ENCODE results near the gene KRT86. TPM values are rescaled to one million over a fixed set of nuclear protein-coding genes. Genes with fewer than 3 reads are reported as not detected.

The KRT86 gene
- total and polyA plus RNA-seq, 2 donors (not counting 1 experiment from before 2014, with no cell fraction given), result 0.02 to 0.17 TPM

DNA sequence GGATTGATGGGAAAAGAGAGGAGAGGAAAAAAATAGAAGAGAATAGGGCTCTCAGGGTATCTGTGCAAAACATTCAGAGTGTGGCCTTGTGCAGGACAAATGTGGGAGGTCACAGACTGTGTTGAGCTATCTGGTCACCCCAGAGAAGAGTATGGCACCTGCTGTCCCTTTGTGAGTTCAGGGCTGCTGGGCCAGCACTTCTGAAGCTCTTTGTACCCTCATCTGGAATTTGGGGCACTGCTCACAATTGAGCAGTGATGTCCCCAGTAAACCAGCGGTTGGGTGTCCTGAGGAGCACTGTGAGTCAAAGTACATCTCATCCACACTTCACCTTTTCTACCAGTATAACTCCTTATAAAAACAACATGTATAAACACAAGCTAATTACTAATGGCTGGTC lies 19.5 kb downstream of the KRT86 start:
- H3K79me2 ChIP-seq (ENCODE audit: control insufficient read depth, insufficient read depth, low read length), result no peaks in the 10 kb centered on the region
- TF ChIP-seq EZH2 (IDR thresholded peaks at IDR 0.05; ENCODE audit: low read length, missing control alignments) (no peak), CTCF (conservative IDR thresholded peaks at IDR 0.05 in 1 of 2, IDR thresholded peaks at IDR 0.05 in 1 of 2; ENCODE audit: low read depth in 1 of 2, low read length in 2 of 2) (no peak)
- no peak overlapping the region for H3K9ac ChIP-seq (ENCODE audit: insufficient read depth, low read length)
- H3K36me3 ChIP-seq (ENCODE audit: control insufficient read depth, insufficient read depth, low read length), result no peaks in the 10 kb centered on the region
- H3K4me1 ChIP-seq (ENCODE audit: control insufficient read depth, extremely low read depth, insufficient read depth, low read length), result no peaks in the 10 kb centered on the region
- H3K4me2 ChIP-seq (ENCODE audit: extremely low read depth, insufficient read depth, low read length), result no peak overlapping the region
- no peak for DNase-seq (ENCODE audit: low read depth in 2 of 2)
- H3K27me3 ChIP-seq (ENCODE audit: control insufficient read depth, insufficient read depth, low read length), result peaks cover 4% of the 10 kb centered on the region
- no peak overlapping the region for H2AFZ ChIP-seq (ENCODE audit: low read length)
- H3K9me3 ChIP-seq (ENCODE audit: control insufficient read depth, insufficient read depth, low read depth, low read length), result no peaks in the 10 kb centered on the region
- H4K20me1 ChIP-seq (ENCODE audit: control insufficient read depth, extremely low read depth, insufficient read depth, low read length), result no peaks in the 10 kb centered on the region
- H3K4me3 ChIP-seq (replicated peaks in 1 of 4; ENCODE audit: control extremely low read depth in 1 of 4, insufficient read depth in 1 of 4, low read depth in 3 of 4, low read length in 4 of 4), result no peak overlapping the region
- H3K27ac ChIP-seq (ENCODE audit: insufficient read depth, low read length), result no peak overlapping the region

DNA sequence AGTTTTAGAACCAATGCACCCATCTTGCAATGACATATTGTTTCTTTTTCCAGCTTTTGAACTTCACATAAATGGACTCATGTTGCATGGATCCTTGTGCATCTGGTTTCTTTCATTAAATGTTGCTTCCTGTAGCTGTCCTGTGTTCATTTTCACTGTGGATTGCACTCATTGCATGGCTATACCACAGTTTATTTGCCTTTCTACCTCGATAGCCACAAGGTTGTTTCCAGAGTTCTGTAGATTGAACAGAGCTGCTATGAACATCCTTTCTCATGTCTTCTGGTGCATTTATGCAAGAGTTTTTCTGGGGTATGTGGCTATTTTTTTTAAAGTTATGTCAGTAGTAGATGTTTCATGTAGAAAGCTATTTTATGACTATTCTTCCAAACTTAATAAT lies 20.4 kb downstream of the KRT86 start:
- H3K27ac ChIP-seq (ENCODE audit: insufficient read depth, low read length), result no peak overlapping the region
- H3K4me1 ChIP-seq (ENCODE audit: control insufficient read depth, extremely low read depth, insufficient read depth, low read length), result no peaks in the 10 kb centered on the region
- H3K9ac ChIP-seq (ENCODE audit: insufficient read depth, low read length), result no peak overlapping the region
- no peaks in the 10 kb centered on the region for H4K20me1 ChIP-seq (ENCODE audit: control insufficient read depth, extremely low read depth, insufficient read depth, low read length)
- H3K9me3 ChIP-seq (ENCODE audit: control insufficient read depth, insufficient read depth, low read depth, low read length), result no peaks in the 10 kb centered on the region
- H3K79me2 ChIP-seq (ENCODE audit: control insufficient read depth, insufficient read depth, low read length), result no peaks in the 10 kb centered on the region
- H3K27me3 ChIP-seq (ENCODE audit: control insufficient read depth, insufficient read depth, low read length), result peaks cover 4% of the 10 kb centered on the region
- H3K4me2 ChIP-seq (ENCODE audit: extremely low read depth, insufficient read depth, low read length), result no peak overlapping the region
- H2AFZ ChIP-seq (ENCODE audit: low read length), result no peak overlapping the region
- no peak overlapping the region for H3K4me3 ChIP-seq (replicated peaks in 1 of 4; ENCODE audit: control extremely low read depth in 1 of 4, insufficient read depth in 1 of 4, low read depth in 3 of 4, low read length in 4 of 4)
- no peaks in the 10 kb centered on the region for H3K36me3 ChIP-seq (ENCODE audit: control insufficient read depth, insufficient read depth, low read length)
- no peak for TF ChIP-seq CTCF (conservative IDR thresholded peaks at IDR 0.05 in 1 of 2, IDR thresholded peaks at IDR 0.05 in 1 of 2; ENCODE audit: low read depth in 1 of 2, low read length in 2 of 2)
- no peak for TF ChIP-seq EZH2 (IDR thresholded peaks at IDR 0.05; ENCODE audit: low read length, missing control alignments)
- no peak for DNase-seq (ENCODE audit: low read depth in 2 of 2)

DNA sequence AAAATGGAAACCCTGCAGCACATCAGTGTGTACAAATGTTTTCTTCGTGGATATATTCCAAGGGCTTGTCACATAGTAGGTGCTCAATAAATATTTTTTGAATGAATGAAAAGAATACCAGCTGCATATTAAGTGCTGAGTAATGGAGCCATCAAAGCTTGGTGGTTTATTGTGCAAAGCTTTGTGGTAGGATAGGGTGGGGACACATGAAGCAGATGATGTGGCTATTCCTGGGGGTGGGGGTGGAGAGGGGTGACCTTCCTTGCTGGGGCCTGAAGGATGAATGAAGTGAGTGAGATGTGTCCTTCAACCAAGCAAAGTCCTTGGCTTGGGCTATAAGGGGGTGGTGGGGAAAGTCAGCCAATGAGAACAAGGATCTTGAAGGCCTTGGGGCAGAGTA lies 21.2 kb downstream of the KRT86 start:
- H3K9ac ChIP-seq (ENCODE audit: insufficient read depth, low read length), result no peak overlapping the region
- no peak for TF ChIP-seq CTCF (conservative IDR thresholded peaks at IDR 0.05 in 1 of 2, IDR thresholded peaks at IDR 0.05 in 1 of 2; ENCODE audit: low read depth in 1 of 2, low read length in 2 of 2)
- no peak for TF ChIP-seq EZH2 (IDR thresholded peaks at IDR 0.05; ENCODE audit: low read length, missing control alignments)
- no peak for DNase-seq (ENCODE audit: low read depth in 2 of 2)

More for the DNA sequence above, 21.2 kb downstream of the KRT86 start:
- no peak overlapping the region for H3K4me3 ChIP-seq (replicated peaks in 1 of 4; ENCODE audit: control extremely low read depth in 1 of 4, insufficient read depth in 1 of 4, low read depth in 3 of 4, low read length in 4 of 4)
- no peaks in the 10 kb centered on the region for H3K36me3 ChIP-seq (ENCODE audit: control insufficient read depth, insufficient read depth, low read length)
- no peak overlapping the region for H3K4me2 ChIP-seq (ENCODE audit: extremely low read depth, insufficient read depth, low read length)
- no peaks in the 10 kb centered on the region for H3K9me3 ChIP-seq (ENCODE audit: control insufficient read depth, insufficient read depth, low read depth, low read length)
- no peaks in the 10 kb centered on the region for H3K4me1 ChIP-seq (ENCODE audit: control insufficient read depth, extremely low read depth, insufficient read depth, low read length)
- no peak overlapping the region for H3K27ac ChIP-seq (ENCODE audit: insufficient read depth, low read length)
- H2AFZ ChIP-seq (ENCODE audit: low read length), result no peak overlapping the region
- no peaks in the 10 kb centered on the region for H4K20me1 ChIP-seq (ENCODE audit: control insufficient read depth, extremely low read depth, insufficient read depth, low read length)
- H3K27me3 ChIP-seq (ENCODE audit: control insufficient read depth, insufficient read depth, low read length), result peaks cover 6% of the 10 kb centered on the region
- H3K79me2 ChIP-seq (ENCODE audit: control insufficient read depth, insufficient read depth, low read length), result no peaks in the 10 kb centered on the region
